Kidney epithelial cell (primary cell): ENCODE results near the gene RAB22A. TPM values are rescaled to one million over a fixed set of nuclear protein-coding genes. Genes with fewer than 3 reads are reported as not detected.

Source experiments
- DNase-seq: peaks from one replicate; pipeline ENCODE4 v3.0.0-alpha.2; 2010; ENCODE audit warnings: low read depth
- H3K27me3 ChIP-seq: 2 replicates; pipeline ENCODE4 v1.6.0; 2011; ENCODE audit warnings: low read length; ENCODE audit not compliant: control insufficient read depth, insufficient read depth
- H3K36me3 ChIP-seq: 2 replicates; pipeline ENCODE4 v1.5.1; 2011; ENCODE audit warnings: low read length; ENCODE audit not compliant: control insufficient read depth, insufficient read depth
- H3K4me3 ChIP-seq: 2 replicates; pipeline ENCODE4 v1.5.1; 2011; ENCODE audit warnings: low read depth, mild to moderate bottlenecking, control low read depth, low read length
- total RNA-seq: library from RNA; depleted of rRNA; stranded (reverse); fragments of >200 nt; gene quantifications from 2 replicates; pipeline ENCODE4 v1.2.3, GENCODE V29; 2015
- TF ChIP-seq, protein P1 (sequence below): IDR thresholded peaks from 2 replicates; pipeline ENCODE4 v1.5.1; 2011; ENCODE audit warnings: mild to moderate bottlenecking, moderate library complexity, low read length, control low read depth, inconsistent platforms; ENCODE audit not compliant: insufficient read depth, poor library complexity, severe bottlenecking

The RAB22A gene
- total RNA-seq, 1 donor from 2014 or later, result 23.3 TPM

DNA sequence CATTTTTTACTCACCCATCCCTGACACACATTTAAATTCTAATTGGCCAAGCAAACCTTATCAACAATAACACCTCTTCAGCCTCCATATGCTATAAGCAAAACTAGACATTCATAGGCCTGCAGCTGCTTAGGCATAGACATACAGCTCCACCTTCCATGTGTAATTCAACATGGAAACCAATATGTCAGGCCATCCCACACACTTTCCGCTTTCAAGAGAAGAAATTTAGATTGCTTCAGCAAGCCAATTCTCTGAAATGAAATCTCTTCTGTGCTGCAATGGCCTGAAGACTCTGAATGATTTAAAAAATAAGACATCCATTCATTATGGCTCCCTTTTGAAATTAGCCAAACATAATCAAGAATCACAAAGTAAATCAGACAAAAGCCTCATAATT lies 4.5 kb upstream of the RAB22A start:
- no peaks in the 10 kb centered on the region for H3K27me3 ChIP-seq
- H3K36me3 ChIP-seq, result no peaks in the 10 kb centered on the region
- DNase-seq, result no peak
- no peak overlapping the region for H3K4me3 ChIP-seq
- TF ChIP-seq, protein P1, sequence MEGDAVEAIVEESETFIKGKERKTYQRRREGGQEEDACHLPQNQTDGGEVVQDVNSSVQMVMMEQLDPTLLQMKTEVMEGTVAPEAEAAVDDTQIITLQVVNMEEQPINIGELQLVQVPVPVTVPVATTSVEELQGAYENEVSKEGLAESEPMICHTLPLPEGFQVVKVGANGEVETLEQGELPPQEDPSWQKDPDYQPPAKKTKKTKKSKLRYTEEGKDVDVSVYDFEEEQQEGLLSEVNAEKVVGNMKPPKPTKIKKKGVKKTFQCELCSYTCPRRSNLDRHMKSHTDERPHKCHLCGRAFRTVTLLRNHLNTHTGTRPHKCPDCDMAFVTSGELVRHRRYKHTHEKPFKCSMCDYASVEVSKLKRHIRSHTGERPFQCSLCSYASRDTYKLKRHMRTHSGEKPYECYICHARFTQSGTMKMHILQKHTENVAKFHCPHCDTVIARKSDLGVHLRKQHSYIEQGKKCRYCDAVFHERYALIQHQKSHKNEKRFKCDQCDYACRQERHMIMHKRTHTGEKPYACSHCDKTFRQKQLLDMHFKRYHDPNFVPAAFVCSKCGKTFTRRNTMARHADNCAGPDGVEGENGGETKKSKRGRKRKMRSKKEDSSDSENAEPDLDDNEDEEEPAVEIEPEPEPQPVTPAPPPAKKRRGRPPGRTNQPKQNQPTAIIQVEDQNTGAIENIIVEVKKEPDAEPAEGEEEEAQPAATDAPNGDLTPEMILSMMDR, result no peak

DNA sequence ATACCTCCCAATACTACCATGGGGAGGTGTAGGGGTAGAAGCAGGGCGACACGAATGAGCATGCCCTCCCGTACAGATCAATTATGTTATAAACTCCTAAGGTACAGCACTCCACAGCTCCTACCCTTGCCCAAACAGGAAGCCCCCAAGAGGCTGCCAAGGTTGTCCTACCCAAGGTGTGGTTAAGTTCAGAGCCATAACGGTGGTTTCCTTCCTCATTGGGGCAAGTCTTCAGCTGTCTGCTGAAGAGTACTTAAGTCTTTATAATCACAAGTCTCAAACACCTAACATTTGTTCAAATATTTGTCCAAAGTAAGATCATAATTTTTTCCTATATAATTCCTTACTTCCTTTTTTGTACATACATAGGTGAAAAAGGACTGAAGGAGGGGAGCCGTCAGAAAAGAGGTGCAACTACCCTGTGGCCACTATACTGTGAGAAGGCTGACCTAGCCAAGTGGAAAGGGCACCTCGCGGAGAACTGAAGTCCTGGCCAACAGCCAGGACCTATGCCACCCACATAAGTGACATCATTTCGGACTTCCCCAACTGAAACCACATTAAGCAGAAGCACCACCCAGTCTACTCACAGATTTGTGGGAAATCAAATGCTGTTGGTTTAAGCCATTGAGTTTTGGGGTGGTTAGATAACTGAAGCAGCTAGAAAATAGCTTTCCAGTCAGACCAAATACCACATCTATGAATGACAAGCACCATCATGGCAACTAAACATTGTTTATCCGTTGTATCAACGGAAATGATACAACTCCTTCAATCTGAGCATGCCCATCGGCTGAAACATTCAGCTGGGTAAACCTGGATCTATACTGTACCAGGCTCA lies 2.9 kb upstream of the RAB22A start:
- no peaks in the 10 kb centered on the region for H3K36me3 ChIP-seq
- peak; percentile 93 for DNase-seq
- TF ChIP-seq, protein P1, result no peak

DNA sequence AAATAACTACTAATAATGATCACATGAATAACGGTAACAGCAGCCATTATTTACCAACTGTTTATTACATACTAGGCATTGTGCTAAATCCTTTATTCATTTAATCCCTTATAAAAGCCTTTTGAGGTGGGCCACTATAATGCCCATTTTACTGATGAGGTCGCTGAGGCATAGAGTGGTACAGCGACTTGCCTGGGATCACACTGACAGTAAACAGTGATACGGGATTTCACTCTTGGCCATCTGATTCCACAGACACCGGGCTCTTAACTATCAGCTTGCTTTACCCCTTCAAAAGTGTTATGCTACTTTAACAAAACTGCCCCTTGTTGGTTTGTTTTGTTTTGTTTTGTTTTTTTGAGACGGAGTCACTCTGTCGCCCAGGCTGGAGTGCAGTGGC lies 2.2 kb upstream of the RAB22A start:
- no peaks in the 10 kb centered on the region for H3K36me3 ChIP-seq
- H3K27me3 ChIP-seq, result no peaks in the 10 kb centered on the region
- H3K4me3 ChIP-seq, result no peak overlapping the region
- TF ChIP-seq, protein P1, result no peak
- no peak for DNase-seq

More for the DNA sequence above, 2.9 kb upstream of the RAB22A start:
- no peak overlapping the region for H3K4me3 ChIP-seq
- no peaks in the 10 kb centered on the region for H3K27me3 ChIP-seq

DNA sequence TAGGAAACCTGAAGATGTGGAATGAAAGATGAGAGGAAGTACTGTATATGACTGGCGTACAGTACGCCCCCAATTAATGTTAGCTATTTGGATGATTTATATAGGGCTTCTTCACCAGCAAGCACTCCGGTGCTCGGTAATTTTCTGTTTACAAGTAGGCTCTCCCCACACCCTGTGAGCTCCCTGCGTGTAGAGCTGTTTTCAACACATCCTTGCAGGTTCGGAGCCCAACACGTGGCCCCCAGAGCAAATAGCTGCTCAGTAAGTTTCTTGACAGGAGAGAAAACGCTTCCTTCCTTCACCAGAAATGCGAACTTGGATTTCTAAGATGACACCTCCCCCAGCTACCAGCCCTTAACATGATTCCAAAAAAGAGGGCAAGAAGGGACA lies 1.2 kb upstream of the RAB22A start:
- TF ChIP-seq, protein P1, result no peak
- H3K36me3 ChIP-seq, result peaks cover 2% of the 10 kb centered on the region
- H3K27me3 ChIP-seq, result no peaks in the 10 kb centered on the region
- peak overlapping the region; percentile 64 for H3K4me3 ChIP-seq
- DNase-seq, result no peak

DNA sequence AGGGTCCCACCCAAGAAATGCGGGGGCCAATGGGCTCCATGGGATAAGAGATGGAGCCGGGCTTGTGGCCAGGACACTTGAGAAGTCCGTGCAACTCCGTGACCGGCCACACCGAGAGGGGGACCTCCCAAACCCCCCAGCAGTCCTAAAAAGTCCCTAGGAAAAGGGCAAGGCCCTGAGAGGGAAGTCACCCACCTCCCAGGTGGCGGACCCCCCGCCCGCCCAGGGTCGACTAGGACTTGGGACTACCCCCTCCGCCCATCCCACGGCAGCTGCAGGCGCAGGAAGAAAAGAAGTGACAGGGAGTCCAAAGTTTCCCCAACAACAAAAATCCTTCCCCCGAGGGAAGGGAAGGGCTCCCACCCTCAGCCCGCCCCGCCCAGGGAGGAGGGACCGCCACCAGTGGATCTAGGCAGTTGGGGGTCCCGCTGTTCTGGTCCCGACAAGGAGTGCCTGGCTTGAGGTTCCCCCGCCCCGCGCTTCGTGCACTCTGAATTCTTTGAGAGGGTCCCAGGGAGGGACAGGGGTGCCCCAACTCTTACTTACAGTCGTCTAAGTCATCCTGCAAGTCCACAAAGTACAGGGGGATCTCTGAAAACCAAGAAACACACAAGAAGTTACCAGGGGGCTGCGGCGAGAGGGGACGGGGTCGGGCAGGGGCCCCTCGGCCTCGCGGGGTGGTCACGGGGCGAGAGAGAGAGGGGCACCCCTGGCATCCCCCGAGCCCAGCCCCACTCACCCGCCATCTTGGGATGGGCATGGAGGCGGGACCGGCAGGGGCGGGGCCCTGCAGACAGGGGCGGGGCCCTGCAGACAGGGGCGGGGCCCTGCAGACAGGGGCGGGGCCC lies 611 bp upstream of the RAB22A start:
- TF ChIP-seq, protein P1, result no peak
- peak overlapping the region; percentile 64 for H3K4me3 ChIP-seq
- H3K27me3 ChIP-seq, result no peaks in the 10 kb centered on the region
- peaks cover 2% of the 10 kb centered on the region for H3K36me3 ChIP-seq
- no peak for DNase-seq
